Activated naive CD4-positive, alpha-beta T cell treated with anti-CD3 and anti-CD28 coated beads, Interleukin-2, amount 50 U/mL, for 24 hours (primary cell): ENCODE measurements around the gene DPP10.
"Not testable (repeated sequence)": the region's sequence is repeated elsewhere in the genome, so short reads cannot be mapped to it uniquely, and the experiment has no call there.

Experiments
- H3K27ac Mint-ChIP-seq: one replicate; pipeline ENCODE4 v1.8.0; 2021; ENCODE audit warnings: mild to moderate bottlenecking, mixed read lengths
- H3K27me3 Mint-ChIP-seq: one replicate; pipeline ENCODE4 v1.8.0; 2021; ENCODE audit warnings: mixed read lengths
- H3K36me3 Mint-ChIP-seq: one replicate; pipeline ENCODE4 v1.8.0; 2021; ENCODE audit warnings: mixed read lengths
- H3K4me1 Mint-ChIP-seq: one replicate; pipeline ENCODE4 v1.8.0; 2021; ENCODE audit warnings: mixed read lengths
- H3K4me3 Mint-ChIP-seq: one replicate; pipeline ENCODE4 v1.8.0; 2021; ENCODE audit warnings: mild to moderate bottlenecking, mixed read lengths
- H3K9me3 Mint-ChIP-seq: one replicate; pipeline ENCODE4 v1.8.0; 2021; ENCODE audit warnings: mixed read lengths

Gene DPP10

GRCh38 chr2:114962532-114962931 is 520.1 kb downstream of the DPP10 start:
- no peak overlapping the region for H3K4me3 Mint-ChIP-seq
- H3K27me3 Mint-ChIP-seq = peaks cover 2% of the 10 kb centered on the region
- no peaks in the 10 kb centered on the region for H3K4me1 Mint-ChIP-seq
- no peak overlapping the region for H3K27ac Mint-ChIP-seq
- no peaks in the 10 kb centered on the region for H3K36me3 Mint-ChIP-seq
- peaks cover 5% of the 10 kb centered on the region for H3K9me3 Mint-ChIP-seq

GRCh38 chr2:114968748-114969400 is 526.4 kb downstream of the DPP10 start:
- Mint-ChIP-seq H3K9me3 (peaks cover 5% of the 10 kb centered on the region), H3K27ac (no peak overlapping the region), H3K4me1 (no peaks in the 10 kb centered on the region), H3K4me3 (no peak overlapping the region), H3K36me3 (no peaks in the 10 kb centered on the region), H3K27me3 (peaks cover 2% of the 10 kb centered on the region)

GRCh38 chr2:115004321-115004720 is 561.9 kb downstream of the DPP10 start:
- not testable (repeated sequence) for H3K9me3 Mint-ChIP-seq, H3K4me1 Mint-ChIP-seq, H3K4me3 Mint-ChIP-seq, H3K36me3 Mint-ChIP-seq, H3K27ac Mint-ChIP-seq, H3K27me3 Mint-ChIP-seq

- Mint-ChIP-seq H3K27me3 (no peaks in the 10 kb centered on the region), H3K9me3 (peaks cover 12% of the 10 kb centered on the region), H3K27ac (no peak overlapping the region), H3K36me3 (no peaks in the 10 kb centered on the region), H3K4me1 (no peaks in the 10 kb centered on the region), H3K4me3 (no peak overlapping the region)
Measured at GRCh38 chr2:115011721-115012120, 569.3 kb downstream of the DPP10 start.

GRCh38 chr2:115022013-115022412 is 579.6 kb downstream of the DPP10 start:
- H3K36me3 Mint-ChIP-seq, H3K27me3 Mint-ChIP-seq, H3K4me3 Mint-ChIP-seq, H3K4me1 Mint-ChIP-seq, H3K27ac Mint-ChIP-seq: not testable (repeated sequence)
- H3K9me3 Mint-ChIP-seq = peaks cover 15% of the 10 kb centered on the region

GRCh38 chr2:115034801-115035200 is 592.4 kb downstream of the DPP10 start:
- Mint-ChIP-seq H3K4me3 (no peak overlapping the region), H3K27ac (no peak overlapping the region), H3K27me3 (no peaks in the 10 kb centered on the region), H3K4me1 (no peaks in the 10 kb centered on the region), H3K9me3 (peaks cover 13% of the 10 kb centered on the region), H3K36me3 (no peaks in the 10 kb centered on the region)

- H3K4me3 Mint-ChIP-seq = no peak overlapping the region
- no peaks in the 10 kb centered on the region for H3K4me1 Mint-ChIP-seq
Measured at GRCh38 chr2:115036818-115037217, 594.4 kb downstream of the DPP10 start.

GRCh38 chr2:115057473-115057872 is 615.0 kb downstream of the DPP10 start:
- Mint-ChIP-seq H3K36me3 (no peaks in the 10 kb centered on the region), H3K9me3 (peaks cover 5% of the 10 kb centered on the region), H3K4me3 (no peak overlapping the region), H3K4me1 (no peaks in the 10 kb centered on the region), H3K27me3 (no peaks in the 10 kb centered on the region), H3K27ac (no peak overlapping the region)

More at GRCh38 chr2:115036818-115037217, 594.4 kb downstream of the DPP10 start:
- Mint-ChIP-seq H3K27me3 (no peaks in the 10 kb centered on the region), H3K9me3 (peaks cover 6% of the 10 kb centered on the region), H3K27ac (no peak overlapping the region), H3K36me3 (no peaks in the 10 kb centered on the region)

- Mint-ChIP-seq H3K9me3 (peaks cover 16% of the 10 kb centered on the region), H3K4me3 (no peak overlapping the region)
Measured at GRCh38 chr2:115070002-115070401, 627.6 kb downstream of the DPP10 start.

GRCh38 chr2:115071534-115071933 is 629.1 kb downstream of the DPP10 start:
- no peaks in the 10 kb centered on the region for H3K36me3 Mint-ChIP-seq
- H3K4me1 Mint-ChIP-seq = no peaks in the 10 kb centered on the region
- H3K27me3 Mint-ChIP-seq = no peaks in the 10 kb centered on the region
- H3K9me3 Mint-ChIP-seq = peaks cover 16% of the 10 kb centered on the region
- no peak overlapping the region for H3K27ac Mint-ChIP-seq
- no peak overlapping the region for H3K4me3 Mint-ChIP-seq

More at GRCh38 chr2:115070002-115070401, 627.6 kb downstream of the DPP10 start:
- Mint-ChIP-seq H3K27ac (no peak overlapping the region), H3K36me3 (no peaks in the 10 kb centered on the region), H3K27me3 (no peaks in the 10 kb centered on the region), H3K4me1 (no peaks in the 10 kb centered on the region)

GRCh38 chr2:115075800-115076199 is 633.4 kb downstream of the DPP10 start:
- Mint-ChIP-seq H3K27me3 (peaks cover 1% of the 10 kb centered on the region), H3K4me1 (no peaks in the 10 kb centered on the region), H3K4me3 (no peak overlapping the region), H3K27ac (no peak overlapping the region), H3K36me3 (no peaks in the 10 kb centered on the region), H3K9me3 (no peaks in the 10 kb centered on the region)

GRCh38 chr2:115077626-115078025 is 635.2 kb downstream of the DPP10 start:
- Mint-ChIP-seq H3K4me1 (no peaks in the 10 kb centered on the region), H3K9me3 (no peaks in the 10 kb centered on the region), H3K4me3 (no peak overlapping the region), H3K27ac (no peak overlapping the region), H3K36me3 (no peaks in the 10 kb centered on the region), H3K27me3 (peaks cover 1% of the 10 kb centered on the region)

- Mint-ChIP-seq H3K4me3 (no peak overlapping the region), H3K36me3 (no peaks in the 10 kb centered on the region), H3K4me1 (no peaks in the 10 kb centered on the region), H3K9me3 (no peaks in the 10 kb centered on the region), H3K27ac (no peak overlapping the region), H3K27me3 (no peaks in the 10 kb centered on the region)
Measured at GRCh38 chr2:115083225-115083624, 640.8 kb downstream of the DPP10 start.

- H3K36me3 Mint-ChIP-seq = no peaks in the 10 kb centered on the region
- H3K27me3 Mint-ChIP-seq = no peaks in the 10 kb centered on the region
- H3K4me1 Mint-ChIP-seq = no peaks in the 10 kb centered on the region
- no peak overlapping the region for H3K4me3 Mint-ChIP-seq
- no peaks in the 10 kb centered on the region for H3K9me3 Mint-ChIP-seq
- H3K27ac Mint-ChIP-seq = no peak overlapping the region
Measured at GRCh38 chr2:115083711-115084110, 641.3 kb downstream of the DPP10 start.

GRCh38 chr2:115084446-115084845 is 642.0 kb downstream of the DPP10 start:
- no peaks in the 10 kb centered on the region for H3K27me3 Mint-ChIP-seq
- H3K36me3 Mint-ChIP-seq = no peaks in the 10 kb centered on the region
- no peak overlapping the region for H3K27ac Mint-ChIP-seq
- H3K4me3 Mint-ChIP-seq = no peak overlapping the region
- H3K9me3 Mint-ChIP-seq = no peaks in the 10 kb centered on the region
- H3K4me1 Mint-ChIP-seq = no peaks in the 10 kb centered on the region

- not testable (repeated sequence) for H3K27me3 Mint-ChIP-seq, H3K4me3 Mint-ChIP-seq, H3K36me3 Mint-ChIP-seq, H3K9me3 Mint-ChIP-seq, H3K27ac Mint-ChIP-seq, H3K4me1 Mint-ChIP-seq
Measured at GRCh38 chr2:115086051-115086620, 643.7 kb downstream of the DPP10 start.

- H3K9me3 Mint-ChIP-seq = no peaks in the 10 kb centered on the region
- H3K4me1 Mint-ChIP-seq = no peaks in the 10 kb centered on the region
- no peak overlapping the region for H3K4me3 Mint-ChIP-seq
- H3K27ac Mint-ChIP-seq = no peak overlapping the region
- H3K36me3 Mint-ChIP-seq = no peaks in the 10 kb centered on the region
- no peaks in the 10 kb centered on the region for H3K27me3 Mint-ChIP-seq
Measured at GRCh38 chr2:115094441-115094840, 652.0 kb downstream of the DPP10 start.
